T47D (cell line): ENCODE results near the gene CTNNA2.

ENCODE experiments used
- DNase-seq, 2 experiments: peaks; one replicate each; pipeline versions ENCODE4 v3.0.0 to v3.0.0-alpha.2; 2011 to 2012; ENCODE audit warnings: low read depth in 1 of 2, low spot score in 1 of 2
- JUND ChIP-seq: IDR thresholded peaks from 2 replicates; pipeline ENCODE4 v1.6.1; 2012; ENCODE audit warnings: low read depth
- in situ Hi-C: cut with HindIII; loops from 2 replicates; pipeline ENCODE4 v1.10.0; 2016; ENCODE audit warnings: low sequenced_read_pairs, low pct_unique_long_range_greater_than_20kb

Gene CTNNA2

GRCh38 chr2:79782576-79783452 is 270.0 kb downstream of the CTNNA2 start:
- in situ Hi-C loops = no loop called here
- no peak for TF ChIP-seq JUND
- DNase-seq = no peak

GRCh38 chr2:79788952-79789651 is 276.3 kb downstream of the CTNNA2 start:
- in situ Hi-C loops = no loop called here
- TF ChIP-seq JUND = no peak
- DNase-seq = no peak

- TF ChIP-seq JUND = no peak
- DNase-seq = no peak
- in situ Hi-C loops = no loop called here
These were observed 277.0 kb downstream of the CTNNA2 start for GRCh38 chr2:79789811-79790210.

- no peak for TF ChIP-seq JUND
- DNase-seq = no peak
- in situ Hi-C loops = no loop called here
These were observed 279.2 kb downstream of the CTNNA2 start for GRCh38 chr2:79792090-79792489.

GRCh38 chr2:79793006-79793405 is 280.2 kb downstream of the CTNNA2 start:
- no peak for DNase-seq
- no peak for TF ChIP-seq JUND
- in situ Hi-C loops = no loop called here

- no peak for TF ChIP-seq JUND
- in situ Hi-C loops = no loop called here
- no peak for DNase-seq
These were observed 283.8 kb downstream of the CTNNA2 start for GRCh38 chr2:79796641-79797040.

GRCh38 chr2:79798776-79799175 is 285.9 kb downstream of the CTNNA2 start:
- in situ Hi-C loops = no loop called here
- no peak for DNase-seq
- no peak for TF ChIP-seq JUND

GRCh38 chr2:79799729-79800128 is 286.9 kb downstream of the CTNNA2 start:
- in situ Hi-C loops = no loop called here
- no peak for TF ChIP-seq JUND
- DNase-seq = no peak

GRCh38 chr2:79801082-79801481 is 288.2 kb downstream of the CTNNA2 start:
- no peak for DNase-seq
- no peak for TF ChIP-seq JUND
- in situ Hi-C loops = no loop called here

GRCh38 chr2:79817288-79817687 is 304.4 kb downstream of the CTNNA2 start:
- DNase-seq = no peak
- no peak for TF ChIP-seq JUND
- in situ Hi-C loops = no loop called here

- DNase-seq = no peak
- TF ChIP-seq JUND = no peak
- in situ Hi-C loops = no loop called here
These were observed 307.4 kb downstream of the CTNNA2 start for GRCh38 chr2:79820281-79820680.

GRCh38 chr2:79822136-79822535 is 309.3 kb downstream of the CTNNA2 start:
- no peak for TF ChIP-seq JUND
- in situ Hi-C loops = no loop called here
- no peak for DNase-seq

- in situ Hi-C loops = no loop called here
- DNase-seq = no peak
- TF ChIP-seq JUND = no peak
These were observed 311.4 kb downstream of the CTNNA2 start for GRCh38 chr2:79824086-79824786.
